Mesenchymal stem cell (in vitro differentiated cells and primary cell): ENCODE results near the gene NTRK3.

Experiments
- DNase-seq: peaks from one replicate; pipeline ENCODE4 v3.0.0-alpha.2; 2013
- H2AFZ ChIP-seq: one replicate; pipeline ENCODE4 v1.6.1; 2013; ENCODE audit warnings: low read depth, mild to moderate bottlenecking, control low read depth, inconsistent platforms, low read length, moderate library complexity
- H2AK5ac ChIP-seq: 2 replicates; pipeline ENCODE4 v1.6.1; 2013; ENCODE audit warnings: low read length, moderate library complexity, mild to moderate bottlenecking, inconsistent platforms; ENCODE audit not compliant: severe bottlenecking
- H2BK120ac ChIP-seq: one replicate; pipeline ENCODE4 v1.6.1; 2013; ENCODE audit warnings: low read depth, mild to moderate bottlenecking, inconsistent platforms, low read length, moderate library complexity
- H2BK12ac ChIP-seq, 2 experiments: one replicate each; pipeline ENCODE4 v1.6.1; 2013; ENCODE audit warnings: inconsistent platforms in 2 of 2, low read length in 2 of 2, mild to moderate bottlenecking in 2 of 2, moderate library complexity in 2 of 2, control low read depth in 1 of 2
- H2BK15ac ChIP-seq: one replicate; pipeline ENCODE4 v1.6.1; 2013; ENCODE audit warnings: mild to moderate bottlenecking, low read depth, inconsistent platforms; ENCODE audit not compliant: poor library complexity, severe bottlenecking
- H2BK5ac ChIP-seq: 2 replicates; pipeline ENCODE4 v1.6.1; 2013; ENCODE audit warnings: low read depth, mild to moderate bottlenecking, low read length, control low read depth, inconsistent platforms; ENCODE audit not compliant: poor library complexity, severe bottlenecking
- H3K14ac ChIP-seq, 2 experiments: one replicate each; pipeline ENCODE4 v1.6.1; 2013; ENCODE audit warnings: inconsistent platforms in 2 of 2, low read length in 2 of 2, control low read depth in 1 of 2, mild to moderate bottlenecking in 1 of 2, moderate library complexity in 1 of 2
- H3K18ac ChIP-seq, 2 experiments: one replicate each; pipeline ENCODE4 v1.6.1; 2013; ENCODE audit warnings: inconsistent platforms in 2 of 2, low read length in 2 of 2, control low read depth in 1 of 2, low read depth in 1 of 2, mild to moderate bottlenecking in 1 of 2
- H3K23ac ChIP-seq, 2 experiments: one replicate each; pipeline ENCODE4 v1.6.1; 2013; ENCODE audit warnings: inconsistent platforms in 2 of 2, low read length in 2 of 2, mild to moderate bottlenecking in 2 of 2, moderate library complexity in 2 of 2, control low read depth in 1 of 2
- H3K27ac ChIP-seq: 2 replicates; pipeline ENCODE4 v1.5.1; 2013; ENCODE audit warnings: mild to moderate bottlenecking, moderate library complexity, low read length, control low read depth, inconsistent platforms; ENCODE audit not compliant: poor library complexity, severe bottlenecking
- H3K27me3 ChIP-seq, 2 experiments: 2 replicates each; pipeline versions ENCODE4 v1.6.1 to v1.7.0; 2013; ENCODE audit warnings: low read length in 2 of 2, mild to moderate bottlenecking in 2 of 2, moderate library complexity in 2 of 2, control low read depth in 1 of 2, inconsistent platforms in 1 of 2; ENCODE audit not compliant: control insufficient read depth in 1 of 2, insufficient read depth in 1 of 2
- H3K36me3 ChIP-seq, 2 experiments: 2 replicates each; pipeline versions ENCODE4 v1.6.1 to v1.7.0; 2013; ENCODE audit warnings: low read length in 2 of 2, control low read depth in 1 of 2, inconsistent platforms in 1 of 2, low read depth in 1 of 2, mild to moderate bottlenecking in 1 of 2; ENCODE audit not compliant: insufficient read depth in 2 of 2, control insufficient read depth in 1 of 2
- H3K4ac ChIP-seq, 2 experiments: one replicate each; pipeline ENCODE4 v1.6.1; 2013; ENCODE audit warnings: inconsistent platforms in 2 of 2, low read length in 2 of 2, mild to moderate bottlenecking in 2 of 2, moderate library complexity in 2 of 2, control low read depth in 1 of 2, low read depth in 1 of 2
- H3K4me1 ChIP-seq: 2 replicates; pipeline ENCODE4 v1.6.1; 2013; ENCODE audit warnings: low read depth, low read length, control low read depth; ENCODE audit not compliant: control insufficient read depth, insufficient read depth
- H3K4me2 ChIP-seq: 2 replicates; pipeline ENCODE4 v1.6.1; 2013; ENCODE audit warnings: low read length, mild to moderate bottlenecking, inconsistent platforms; ENCODE audit not compliant: poor library complexity, severe bottlenecking
- H3K4me3 ChIP-seq, 2 experiments: 2 replicates each; pipeline versions ENCODE4 v1.5.1 to v1.7.0; 2013; ENCODE audit warnings: low read length in 2 of 2, mild to moderate bottlenecking in 2 of 2, control low read depth in 1 of 2, low read depth in 1 of 2; ENCODE audit not compliant: insufficient read depth in 1 of 2
- H3K79me1 ChIP-seq: replicated peaks from 2 replicates; pipeline ENCODE4 v1.6.1; 2013; ENCODE audit warnings: mild to moderate bottlenecking, control low read depth, low read length, inconsistent platforms; ENCODE audit not compliant: poor library complexity, severe bottlenecking
- H3K9ac ChIP-seq: 2 replicates; pipeline ENCODE4 v1.7.0; 2013; ENCODE audit warnings: mild to moderate bottlenecking, low read length, moderate library complexity
- H3K9me3 ChIP-seq: 2 replicates; pipeline ENCODE4 v1.7.0; 2013; ENCODE audit warnings: mild to moderate bottlenecking, low read length; ENCODE audit not compliant: control insufficient read depth
- H4K8ac ChIP-seq: one replicate; pipeline ENCODE4 v1.6.1; 2013; ENCODE audit warnings: inconsistent platforms, mild to moderate bottlenecking, low read length, moderate library complexity
- H4K91ac ChIP-seq: one replicate; pipeline ENCODE4 v1.6.1; 2013; ENCODE audit warnings: mild to moderate bottlenecking, low read length, inconsistent platforms
- WGBS: methylation state at CpG from one replicate; pipeline ENCODE4 v1.1.7; 2013; ENCODE audit warnings: mixed read lengths; 5-methylcytosine and 5-hydroxymethylcytosine counted together

NTRK3 gene

DNA sequence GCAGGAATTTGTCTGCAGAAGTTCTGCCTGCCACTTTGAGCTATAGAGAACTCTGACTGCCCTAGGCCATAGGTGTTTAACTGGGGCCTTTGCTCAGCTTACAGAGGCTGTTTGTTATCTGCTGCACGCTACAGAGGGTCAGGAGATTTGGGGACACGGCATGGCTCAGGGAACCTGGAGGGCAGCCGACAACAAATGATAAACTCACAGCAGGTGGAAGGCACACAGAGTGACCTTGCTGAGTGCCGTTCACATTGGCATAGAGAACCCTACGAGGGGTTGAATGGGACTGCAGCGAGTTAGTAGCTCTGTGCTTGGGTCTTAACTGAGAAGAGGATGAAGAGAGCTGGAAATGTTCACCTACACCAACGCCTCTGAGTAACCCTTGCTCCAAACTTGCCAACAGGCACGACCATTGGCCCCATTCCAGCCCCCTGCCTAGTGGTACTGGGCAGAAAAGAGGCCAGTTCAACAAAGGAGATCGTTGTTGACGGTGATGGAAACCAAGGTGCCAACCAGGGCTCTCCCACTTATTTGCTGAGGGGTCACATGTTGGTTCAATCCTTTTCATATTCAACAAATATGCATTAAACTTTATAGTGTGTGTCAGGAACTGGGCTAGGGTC, 301.1 kb downstream of the NTRK3 start:
- Histone ChIP-seq H3K23ac (no peak overlapping the region), H2BK5ac (no peak overlapping the region), H3K4ac (no peak overlapping the region), H3K36me3 (no peaks in the 10 kb centered on the region), H3K4me3 (no peak overlapping the region), H2BK12ac (no peak overlapping the region), H3K4me2 (no peak overlapping the region), H3K14ac (no peak overlapping the region), H2BK120ac (no peak overlapping the region), H2AFZ (no peak overlapping the region), H3K9me3 (no peaks in the 10 kb centered on the region), H2AK5ac (no peak overlapping the region), H3K79me1 (no peaks in the 10 kb centered on the region), H2BK15ac (no peak overlapping the region), H3K27me3 (peaks cover 0 to 23% of the 10 kb centered on the region in 2 experiments), H3K9ac (no peak overlapping the region), H4K91ac (no peak overlapping the region), H3K4me1 (no peaks in the 10 kb centered on the region), H3K27ac (no peak overlapping the region), H3K18ac (no peak overlapping the region), H4K8ac (no peak overlapping the region)
- no peak for DNase-seq
- WGBS = 64% methylated on average over 10 of the region's 10 CpGs

DNA sequence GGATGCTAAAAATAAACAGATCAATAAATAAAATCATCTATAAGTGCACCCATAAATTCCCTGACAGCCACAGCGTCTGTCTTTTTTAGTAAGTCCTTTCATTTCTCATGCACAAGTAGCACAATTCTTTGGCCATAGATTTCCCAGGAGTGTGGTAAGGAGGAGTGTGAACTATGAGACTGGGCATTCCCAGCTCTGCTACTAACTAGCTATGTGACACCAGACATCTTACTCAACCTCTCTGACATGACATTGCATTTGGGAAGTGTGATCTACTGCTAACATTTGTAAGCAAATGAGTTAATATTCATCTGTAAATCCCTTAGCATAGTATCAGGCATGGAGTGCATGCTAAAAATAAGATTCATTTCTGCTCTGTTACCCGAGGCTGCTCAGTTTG, 301.7 kb downstream of the NTRK3 start:
- Histone ChIP-seq H3K36me3 (no peaks in the 10 kb centered on the region), H2AK5ac (no peak overlapping the region), H3K79me1 (no peaks in the 10 kb centered on the region), H3K27ac (no peak overlapping the region), H3K4me2 (no peak overlapping the region), H4K91ac (no peak overlapping the region), H3K23ac (no peak overlapping the region), H3K14ac (no peak overlapping the region), H3K4ac (no peak overlapping the region), H3K4me1 (no peaks in the 10 kb centered on the region), H4K8ac (no peak overlapping the region), H2BK120ac (no peak overlapping the region), H3K9me3 (no peaks in the 10 kb centered on the region), H3K18ac (no peak overlapping the region), H2BK5ac (no peak overlapping the region), H3K27me3 (peaks cover 0 to 20% of the 10 kb centered on the region in 2 experiments), H2BK15ac (no peak overlapping the region), H3K4me3 (no peak overlapping the region), H2BK12ac (no peak overlapping the region), H2AFZ (no peak overlapping the region), H3K9ac (no peak overlapping the region)
- no peak for DNase-seq
- WGBS = 61% methylated on average over 1 of the region's 2 CpGs

DNA sequence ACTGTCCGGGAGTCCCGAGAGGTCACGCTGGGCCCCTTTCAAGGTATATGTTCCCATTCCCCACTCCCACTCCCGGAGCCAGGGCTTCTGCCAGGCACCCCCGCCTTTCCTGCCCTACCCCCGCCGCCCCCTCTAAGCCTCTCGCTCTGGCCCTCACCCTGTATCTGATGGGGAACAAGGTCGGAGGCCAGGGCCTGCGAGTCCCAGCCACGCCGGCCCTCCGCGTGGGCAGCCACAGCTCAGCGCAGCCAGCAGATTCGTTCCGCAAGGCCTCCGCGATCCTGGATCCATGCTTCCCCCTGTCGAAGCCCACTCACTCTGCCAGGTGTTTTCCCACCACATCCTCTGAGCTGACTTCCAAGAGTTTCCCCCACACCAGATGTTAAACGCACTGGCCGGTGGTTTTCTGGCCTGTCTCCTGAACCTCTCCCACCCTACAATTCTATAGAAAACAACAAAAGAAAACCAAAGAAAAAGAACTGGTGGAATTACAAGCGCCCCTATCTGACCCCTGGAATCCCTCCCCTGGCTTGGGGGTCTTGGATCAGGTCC, 303.7 kb downstream of the NTRK3 start:
- H3K27ac ChIP-seq = no peak overlapping the region
- H3K27me3 ChIP-seq = peaks cover 0 to 7% of the 10 kb centered on the region in 2 experiments
- H2BK5ac ChIP-seq = no peak overlapping the region
- no peak for DNase-seq
- H3K14ac ChIP-seq = no peak overlapping the region
- no peak overlapping the region for H2AK5ac ChIP-seq
- no peak overlapping the region for H3K9ac ChIP-seq
- no peak overlapping the region for H3K4me2 ChIP-seq
- H3K18ac ChIP-seq = no peak overlapping the region
- no peaks in the 10 kb centered on the region for H3K9me3 ChIP-seq
- no peak overlapping the region for H4K91ac ChIP-seq
- H4K8ac ChIP-seq = no peak overlapping the region
- WGBS = 92% methylated on average over 23 of the region's 23 CpGs
- H3K36me3 ChIP-seq = no peaks in the 10 kb centered on the region
- H2BK15ac ChIP-seq = no peak overlapping the region
- H2BK120ac ChIP-seq = no peak overlapping the region
- no peak overlapping the region for H3K23ac ChIP-seq
- H3K4ac ChIP-seq = no peak overlapping the region
- no peaks in the 10 kb centered on the region for H3K4me1 ChIP-seq
- no peaks in the 10 kb centered on the region for H3K79me1 ChIP-seq
- H2BK12ac ChIP-seq = no peak overlapping the region
- H2AFZ ChIP-seq = no peak overlapping the region
- no peak overlapping the region for H3K4me3 ChIP-seq

DNA sequence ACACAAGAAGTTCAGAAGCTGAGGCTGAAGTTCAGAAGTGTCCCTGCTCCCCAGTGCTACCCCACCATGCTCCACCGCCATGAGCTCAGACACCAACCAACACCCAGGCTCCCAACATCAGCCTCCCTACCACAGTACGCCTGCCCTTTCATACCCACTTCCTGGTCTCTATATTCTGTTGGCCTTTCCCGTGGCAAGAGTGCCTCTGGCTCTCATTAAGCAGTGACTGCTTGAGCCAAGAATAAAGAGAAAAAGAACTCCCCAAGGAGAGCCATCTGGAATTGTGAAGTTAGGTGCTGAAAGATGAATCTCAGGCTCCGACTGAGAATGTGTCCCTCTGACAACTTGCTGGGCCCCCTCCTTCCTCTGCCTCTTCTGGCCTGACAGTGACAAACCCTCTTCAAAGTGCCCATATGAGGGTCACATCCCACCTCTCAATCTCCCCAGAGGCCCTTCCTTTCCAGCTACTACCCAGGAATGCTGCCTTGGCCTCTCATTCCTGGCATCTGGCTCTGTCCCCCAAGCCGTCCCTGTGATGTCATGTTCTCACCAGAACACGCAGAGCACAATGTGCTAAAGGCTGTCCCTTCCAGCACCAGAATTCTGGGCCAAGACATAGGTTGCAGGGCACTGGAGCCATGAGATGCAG, 306.8 kb downstream of the NTRK3 start:
- H3K27ac ChIP-seq = no peak overlapping the region
- H4K91ac ChIP-seq = no peak overlapping the region
- H3K9ac ChIP-seq = no peak overlapping the region
- no peak overlapping the region for H3K4ac ChIP-seq
- H3K36me3 ChIP-seq = no peaks in the 10 kb centered on the region
- no peaks in the 10 kb centered on the region for H3K9me3 ChIP-seq
- no peak overlapping the region for H2BK5ac ChIP-seq
- 81% methylated on average over 6 of the region's 6 CpGs for WGBS
- H3K23ac ChIP-seq = no peak overlapping the region
- no peak overlapping the region for H2AK5ac ChIP-seq
- H2BK15ac ChIP-seq = no peak overlapping the region
- no peak overlapping the region for H3K18ac ChIP-seq
- no peak overlapping the region for H2AFZ ChIP-seq
- no peak overlapping the region for H3K4me2 ChIP-seq
- H2BK120ac ChIP-seq = no peak overlapping the region
- peaks cover 0 to 12% of the 10 kb centered on the region in 2 experiments for H3K27me3 ChIP-seq
- H4K8ac ChIP-seq = no peak overlapping the region
- no peaks in the 10 kb centered on the region for H3K79me1 ChIP-seq
- H2BK12ac ChIP-seq = no peak overlapping the region
- no peaks in the 10 kb centered on the region for H3K4me1 ChIP-seq
- no peak overlapping the region for H3K4me3 ChIP-seq
- H3K14ac ChIP-seq = no peak overlapping the region
- no peak for DNase-seq
